ENCODE data around the gene RXRA.

- no peak for TF ChIP-seq ARNT (IDR thresholded peaks at IDR 0.05)
- no peak for TF ChIP-seq BHLHE40 (IDR thresholded peaks at IDR 0.05; ENCODE audit: borderline replicate concordance)
- TF ChIP-seq, protein P1, sequence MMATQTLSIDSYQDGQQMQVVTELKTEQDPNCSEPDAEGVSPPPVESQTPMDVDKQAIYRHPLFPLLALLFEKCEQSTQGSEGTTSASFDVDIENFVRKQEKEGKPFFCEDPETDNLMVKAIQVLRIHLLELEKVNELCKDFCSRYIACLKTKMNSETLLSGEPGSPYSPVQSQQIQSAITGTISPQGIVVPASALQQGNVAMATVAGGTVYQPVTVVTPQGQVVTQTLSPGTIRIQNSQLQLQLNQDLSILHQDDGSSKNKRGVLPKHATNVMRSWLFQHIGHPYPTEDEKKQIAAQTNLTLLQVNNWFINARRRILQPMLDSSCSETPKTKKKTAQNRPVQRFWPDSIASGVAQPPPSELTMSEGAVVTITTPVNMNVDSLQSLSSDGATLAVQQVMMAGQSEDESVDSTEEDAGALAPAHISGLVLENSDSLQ (IDR thresholded peaks at IDR 0.05) = no peak
- no peak for TF ChIP-seq NFRKB (IDR thresholded peaks at IDR 0.05)
- TF ChIP-seq SP1 (IDR thresholded peaks at IDR 0.05) = no peak
- TF ChIP-seq LEF1 (IDR thresholded peaks at IDR 0.05; ENCODE audit: borderline replicate concordance) = no peak
Measured at GRCh38 chr9:134453776-134454475, 127.7 kb downstream of the RXRA start.
